HG03039 (cell line): ENCODE measurements around the gene ZNF750.

Experiments
- ATAC-seq: cut with Tn5 transposase; IDR thresholded peaks from one replicate; pipeline ENCODE4 v1.9.1; 2021; ENCODE audit warnings: mild to moderate bottlenecking, moderate library complexity; ENCODE audit not compliant: unreplicated experiment

Gene ZNF750

DNA sequence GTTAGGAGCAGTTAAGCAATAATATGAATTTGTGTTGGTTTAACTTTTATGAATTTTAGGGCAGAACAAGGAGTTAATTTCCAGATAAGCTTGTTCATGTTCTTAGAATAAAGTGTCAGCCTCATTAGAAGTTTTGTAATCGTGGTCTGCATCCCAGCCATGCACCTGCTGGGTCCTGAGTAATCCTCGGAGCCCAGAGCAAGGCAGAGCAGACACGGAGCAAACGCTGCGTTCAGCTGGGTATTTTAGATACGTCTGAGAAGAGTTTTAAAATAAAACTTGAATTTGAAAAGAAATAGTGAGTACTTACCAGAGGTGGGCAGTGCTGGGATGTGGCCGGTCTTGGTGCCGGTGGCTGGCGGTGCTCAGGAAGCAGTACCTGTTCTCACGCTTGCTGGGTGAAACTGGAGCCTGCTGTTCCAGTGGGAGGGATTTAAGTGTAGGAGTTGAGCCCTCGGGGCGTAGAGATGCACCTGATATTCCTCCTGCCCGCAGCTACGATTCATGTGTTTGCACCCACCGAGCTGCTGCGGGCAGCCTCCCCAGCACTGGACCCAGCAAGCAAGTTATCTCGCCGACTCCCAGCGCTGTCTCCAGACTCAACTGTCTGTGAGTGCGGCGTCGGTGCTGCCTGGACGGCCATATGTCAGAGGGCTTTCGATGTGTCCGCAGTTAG lies at the start of gene ZNF750:
TSS of gene ZNF750 (minus strand) at position 406 of the 676 bp plus-strand sequence. CDS start 7,568 bp downstream, outside the sequence.
- no peak for ATAC-seq

- ATAC-seq, result no peak
These were observed 49.0 kb upstream of the ZNF750 start for GRCh38 chr17:82888583-82889495.

DNA sequence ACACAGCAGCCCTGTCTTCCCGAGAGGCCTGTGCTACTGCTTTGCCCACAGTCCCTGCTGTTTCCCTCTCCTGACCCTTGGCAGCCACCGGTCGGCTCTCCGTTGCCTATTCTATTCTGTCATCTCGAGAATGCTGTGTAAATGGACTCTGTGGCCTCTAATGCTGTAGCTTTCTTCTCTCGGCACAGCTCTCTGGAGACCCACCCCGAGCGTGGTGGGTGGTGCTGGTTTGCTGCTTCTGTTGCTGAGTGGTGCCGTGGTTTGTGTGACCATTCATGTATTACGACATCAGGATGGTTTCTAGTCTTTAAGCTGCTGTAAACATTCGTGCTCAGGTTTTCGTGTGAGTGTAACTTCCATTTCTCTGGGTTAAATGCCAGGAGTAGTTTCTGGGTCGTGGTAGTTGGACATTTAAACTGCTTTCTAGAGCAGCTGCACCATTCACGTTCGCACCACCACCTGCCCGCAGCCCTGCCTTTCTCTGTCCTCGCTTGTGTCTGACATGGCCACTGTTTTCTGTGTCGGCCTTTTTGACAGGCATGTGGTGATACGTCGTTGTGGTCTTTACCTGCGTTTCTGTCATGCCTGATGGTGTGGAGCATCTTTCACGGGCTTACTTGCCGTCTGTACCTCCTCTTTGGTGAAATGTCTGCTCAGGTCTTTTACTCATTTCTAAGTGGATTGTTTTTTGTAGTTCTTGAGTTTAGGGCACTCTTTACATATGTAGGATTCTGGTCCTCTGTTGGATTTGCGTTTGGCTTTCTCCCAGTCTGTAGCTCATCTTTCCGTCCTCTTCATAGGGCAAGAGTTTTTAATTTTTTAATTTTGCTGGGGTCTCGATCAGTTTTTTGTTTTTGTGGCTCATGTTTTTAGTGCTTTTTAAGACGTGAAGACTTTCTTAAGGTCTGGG lies 47.7 kb upstream of the ZNF750 start:
- no peak for ATAC-seq

GRCh38 chr17:82884970-82885353 lies 45.1 kb upstream of the ZNF750 start:
- no peak for ATAC-seq

DNA sequence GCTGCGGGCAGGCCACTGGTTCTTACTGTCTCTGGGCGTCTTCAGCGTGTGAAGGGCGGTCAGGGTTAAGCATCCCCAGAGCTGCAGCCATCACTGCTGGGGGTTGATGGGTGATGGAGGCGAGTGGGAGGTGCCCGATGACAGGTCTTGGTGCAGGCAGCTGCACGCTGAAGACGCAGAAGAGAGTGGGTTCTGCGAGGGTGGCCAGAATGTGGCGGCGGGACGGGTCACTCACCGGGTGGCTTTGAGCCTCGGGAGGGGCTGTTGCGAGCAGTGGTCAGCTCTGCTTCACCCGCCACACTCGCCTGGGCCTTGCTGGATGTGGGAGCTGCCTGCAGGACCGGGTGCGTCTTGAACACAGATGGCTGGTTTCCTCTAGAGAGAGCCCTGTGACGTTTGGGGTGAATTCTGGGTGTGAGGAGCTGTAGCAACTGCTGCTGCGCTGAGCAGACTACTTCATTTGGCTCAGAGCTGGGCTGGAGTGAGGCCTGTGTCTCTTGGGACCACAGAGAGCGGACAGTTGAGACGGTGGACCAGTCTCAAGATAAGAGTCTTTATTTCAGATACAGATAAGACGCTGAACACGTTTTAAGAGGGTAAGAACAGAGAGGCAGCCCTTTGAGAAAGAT lies 44.6 kb upstream of the ZNF750 start:
- ATAC-seq, result no peak

DNA sequence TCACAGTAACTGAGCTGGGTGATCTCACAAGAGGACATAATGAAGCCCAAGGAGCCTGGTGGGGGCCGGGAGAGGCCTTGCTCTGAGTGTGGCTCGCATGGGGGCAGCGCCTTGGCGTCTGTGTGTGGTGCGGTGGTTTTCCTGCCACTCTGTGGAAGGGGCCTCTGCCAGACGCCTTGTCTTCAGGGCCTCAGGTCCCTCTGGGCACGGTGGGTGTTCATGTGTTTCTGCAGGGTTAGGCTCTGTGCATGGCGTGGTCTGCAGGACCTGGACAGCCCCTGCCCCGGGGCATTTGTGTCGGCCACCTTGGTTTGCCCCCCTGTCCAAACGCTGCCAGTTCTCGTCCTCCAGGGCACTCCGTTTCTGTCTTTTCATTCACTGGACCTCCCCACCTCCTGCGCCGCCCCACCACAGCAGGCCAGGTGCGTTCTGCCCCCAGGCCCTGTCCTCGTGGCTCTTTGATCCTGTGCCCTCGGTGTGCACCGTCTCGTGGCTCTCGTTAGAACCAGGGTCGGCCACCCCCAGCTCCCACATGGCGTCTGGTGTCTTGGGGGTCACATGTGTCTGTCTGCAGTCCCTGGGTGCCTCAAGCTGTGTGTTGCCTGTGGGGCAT lies 43.7 kb upstream of the ZNF750 start:
- no peak for ATAC-seq

DNA sequence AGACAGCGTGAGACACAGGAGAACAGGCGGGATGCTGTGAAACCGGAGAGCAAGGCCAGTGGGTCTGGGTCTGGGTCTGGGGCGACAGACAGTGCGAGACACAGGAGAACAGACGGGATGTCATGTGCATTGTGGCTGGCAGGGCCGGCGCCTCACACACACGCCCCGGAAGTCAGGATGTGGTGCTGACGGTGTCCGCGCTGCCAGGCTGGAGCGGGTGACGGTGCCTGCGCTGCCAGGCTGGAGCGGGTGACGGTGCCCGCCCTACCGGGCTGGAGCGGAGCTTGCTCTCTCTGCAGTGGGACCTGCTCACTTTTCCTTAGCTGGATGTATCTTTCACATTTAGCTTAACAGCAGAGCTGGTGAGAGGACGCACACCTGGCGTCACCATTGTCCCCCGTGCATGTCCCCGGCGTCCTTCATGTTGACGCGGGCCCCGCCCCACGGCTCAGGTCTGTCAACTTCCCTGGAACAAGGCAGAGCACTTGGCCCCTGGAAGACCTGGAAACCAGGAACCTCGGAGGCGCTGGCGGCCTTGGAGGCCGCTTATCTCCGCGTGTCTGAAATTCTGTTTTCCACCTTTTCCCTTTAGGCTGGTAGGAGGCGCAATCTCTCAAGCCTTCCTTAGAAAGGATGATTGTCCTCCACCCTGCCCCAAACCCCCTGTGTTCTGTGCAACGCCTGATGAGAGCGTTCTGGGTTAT lies 43.0 kb upstream of the ZNF750 start:
- ATAC-seq, result no peak

- ATAC-seq, result no peak
These were observed 42.3 kb upstream of the ZNF750 start for GRCh38 chr17:82881900-82882714.

- no peak for ATAC-seq
These were observed 41.6 kb upstream of the ZNF750 start for GRCh38 chr17:82881324-82881823.

GRCh38 chr17:82880620-82881323 lies 41.0 kb upstream of the ZNF750 start:
- no peak for ATAC-seq

- no peak for ATAC-seq
These were observed 39.4 kb upstream of the ZNF750 start for GRCh38 chr17:82879241-82879640.

DNA sequence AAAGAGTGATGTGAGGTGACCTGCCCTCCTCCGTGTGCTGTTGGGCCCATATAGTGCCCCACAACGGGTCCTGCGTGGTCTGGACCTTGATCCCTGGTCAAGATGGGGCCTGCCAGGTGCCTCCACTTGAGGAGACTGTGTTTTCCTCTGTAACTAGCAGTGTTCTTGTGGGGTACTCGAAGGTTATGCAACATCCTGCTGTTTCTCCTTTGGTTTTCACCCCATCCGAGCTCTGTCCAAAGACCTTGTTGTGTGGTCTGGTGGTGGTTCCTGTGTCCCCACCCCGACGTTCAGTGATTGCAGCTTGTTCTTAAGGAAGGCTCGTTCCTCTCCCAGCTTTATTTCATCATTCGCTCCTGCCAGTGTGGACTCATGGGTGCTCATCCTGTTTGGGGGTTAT lies 38.7 kb upstream of the ZNF750 start:
- no peak for ATAC-seq

DNA sequence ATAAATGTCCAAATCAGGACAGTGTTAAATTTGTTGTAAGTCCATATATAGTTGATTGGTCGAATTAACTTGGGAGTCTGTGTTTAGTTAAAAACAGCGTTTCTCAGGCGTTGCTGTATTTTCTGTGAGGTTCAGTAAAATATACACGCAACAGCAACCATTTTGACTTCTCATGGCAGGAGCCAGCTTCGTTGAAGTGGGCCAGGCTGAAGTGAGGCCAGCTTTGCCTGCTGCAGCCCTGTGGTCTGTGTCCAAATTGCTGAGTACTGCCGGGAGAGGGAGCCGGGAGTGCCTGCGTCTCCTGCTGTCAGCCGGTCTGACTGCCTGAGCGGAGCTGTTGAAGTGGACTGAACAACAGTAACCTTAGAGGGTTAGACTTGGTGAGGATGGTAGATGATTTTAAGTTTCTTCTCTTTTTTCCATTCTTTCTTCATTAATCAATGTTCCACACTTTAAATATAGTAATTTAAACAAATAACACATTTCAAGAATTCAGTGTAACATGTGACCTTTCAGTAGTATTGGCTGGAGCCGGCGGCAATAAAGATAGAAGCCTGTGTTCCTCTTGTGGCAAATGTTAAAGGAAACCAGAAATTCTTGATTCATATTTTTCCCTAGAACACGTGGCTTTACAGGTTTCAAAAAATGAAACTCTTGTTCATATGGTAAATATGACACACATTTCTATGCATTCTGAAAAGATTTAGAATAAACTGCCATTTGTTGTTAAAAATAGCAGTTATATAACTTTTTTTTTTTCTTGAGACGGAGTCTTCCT lies 37.0 kb upstream of the ZNF750 start:
- no peak for ATAC-seq

DNA sequence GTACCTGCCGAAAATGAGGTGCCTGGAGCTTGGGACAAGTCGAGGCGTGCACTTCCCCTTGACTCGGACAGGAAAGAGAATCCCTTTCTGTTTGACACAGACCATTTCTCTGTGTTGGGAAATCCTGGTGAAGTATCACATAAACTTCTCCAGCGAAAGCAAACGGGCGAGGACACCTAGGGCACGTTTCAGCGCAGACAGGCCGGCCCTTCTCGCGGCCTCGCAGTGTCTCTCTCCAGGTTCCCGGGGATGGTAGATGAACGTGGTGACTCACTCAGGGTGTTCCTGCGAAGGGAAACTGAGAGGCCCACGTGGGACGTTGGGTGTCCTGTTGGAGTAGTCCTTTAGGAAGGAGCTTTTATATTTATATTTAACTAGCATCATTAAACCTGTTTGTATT lies 36.3 kb upstream of the ZNF750 start:
- ATAC-seq, result no peak

- ATAC-seq, result no peak
These were observed 35.6 kb upstream of the ZNF750 start for GRCh38 chr17:82875407-82875856.

GRCh38 chr17:82874011-82874835 lies 34.4 kb upstream of the ZNF750 start:
- no peak for ATAC-seq
